ENCODE results near the gene LSM14A. TPM values are rescaled to one million over a fixed set of nuclear protein-coding genes. Genes with fewer than 3 reads are reported as not detected.

Gene LSM14A
- total and polyA plus RNA-seq, 9 of the 15 experiments (the other 6 are each of a cell fraction or from before 2014, with no cell fraction given), result 19.5 to 150 (median 95.1) TPM

DNA sequence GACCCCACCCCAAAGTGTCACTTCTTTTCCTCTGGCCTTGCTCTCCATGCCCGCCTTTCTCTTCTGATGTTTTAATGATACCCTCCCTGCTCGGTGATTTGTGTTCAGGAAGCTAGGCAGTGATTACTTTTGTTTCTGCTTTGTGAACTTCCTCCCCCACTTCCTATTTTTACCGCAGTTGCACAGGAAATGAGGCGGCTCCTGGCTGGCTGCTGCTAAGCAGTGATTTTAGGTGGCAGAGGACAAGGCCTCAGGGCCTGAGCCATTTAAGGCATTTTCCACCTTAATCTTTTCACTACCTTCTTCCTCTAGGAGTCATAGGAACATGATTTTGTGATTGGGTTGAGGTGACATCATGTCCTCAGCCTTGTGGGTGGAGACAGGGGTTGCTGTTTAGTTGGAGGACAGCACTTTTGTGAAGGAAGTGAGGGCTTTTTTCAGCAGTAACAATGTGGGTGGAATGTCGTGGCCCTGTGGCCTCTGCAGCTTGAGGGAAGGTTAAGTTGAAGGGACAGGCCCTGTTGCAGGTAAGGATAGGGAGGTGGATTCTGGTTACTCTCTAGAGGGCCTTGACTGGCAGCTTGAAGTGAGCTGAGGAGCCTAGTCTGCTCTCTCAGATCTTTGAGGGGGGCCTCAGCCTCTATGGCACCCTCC is 97.8 kb downstream of the LSM14A start (continued):
- no peak for TF ChIP-seq IFI16 (CRISPR knock-in tag; IDR thresholded peaks at IDR 0.05)
- TF ChIP-seq, protein P1, sequence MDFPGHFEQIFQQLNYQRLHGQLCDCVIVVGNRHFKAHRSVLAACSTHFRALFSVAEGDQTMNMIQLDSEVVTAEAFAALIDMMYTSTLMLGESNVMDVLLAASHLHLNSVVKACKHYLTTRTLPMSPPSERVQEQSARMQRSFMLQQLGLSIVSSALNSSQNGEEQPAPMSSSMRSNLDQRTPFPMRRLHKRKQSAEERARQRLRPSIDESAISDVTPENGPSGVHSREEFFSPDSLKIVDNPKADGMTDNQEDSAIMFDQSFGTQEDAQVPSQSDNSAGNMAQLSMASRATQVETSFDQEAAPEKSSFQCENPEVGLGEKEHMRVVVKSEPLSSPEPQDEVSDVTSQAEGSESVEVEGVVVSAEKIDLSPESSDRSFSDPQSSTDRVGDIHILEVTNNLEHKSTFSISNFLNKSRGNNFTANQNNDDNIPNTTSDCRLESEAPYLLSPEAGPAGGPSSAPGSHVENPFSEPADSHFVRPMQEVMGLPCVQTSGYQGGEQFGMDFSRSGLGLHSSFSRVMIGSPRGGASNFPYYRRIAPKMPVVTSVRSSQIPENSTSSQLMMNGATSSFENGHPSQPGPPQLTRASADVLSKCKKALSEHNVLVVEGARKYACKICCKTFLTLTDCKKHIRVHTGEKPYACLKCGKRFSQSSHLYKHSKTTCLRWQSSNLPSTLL (IDR thresholded peaks at IDR 0.05), result no peak
- TF ChIP-seq ZNF57 (CRISPR knock-in tag; IDR thresholded peaks at IDR 0.05), result no peak
- no peak for TF ChIP-seq KLF6 (CRISPR knock-in tag; IDR thresholded peaks at IDR 0.05; ENCODE audit: borderline replicate concordance)
- TF ChIP-seq GTF2F1 (IDR thresholded peaks at IDR 0.05; ENCODE audit: low read depth, low read length), result no peak
- TF ChIP-seq, protein P2, sequence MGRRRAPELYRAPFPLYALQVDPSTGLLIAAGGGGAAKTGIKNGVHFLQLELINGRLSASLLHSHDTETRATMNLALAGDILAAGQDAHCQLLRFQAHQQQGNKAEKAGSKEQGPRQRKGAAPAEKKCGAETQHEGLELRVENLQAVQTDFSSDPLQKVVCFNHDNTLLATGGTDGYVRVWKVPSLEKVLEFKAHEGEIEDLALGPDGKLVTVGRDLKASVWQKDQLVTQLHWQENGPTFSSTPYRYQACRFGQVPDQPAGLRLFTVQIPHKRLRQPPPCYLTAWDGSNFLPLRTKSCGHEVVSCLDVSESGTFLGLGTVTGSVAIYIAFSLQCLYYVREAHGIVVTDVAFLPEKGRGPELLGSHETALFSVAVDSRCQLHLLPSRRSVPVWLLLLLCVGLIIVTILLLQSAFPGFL (CRISPR knock-in tag; IDR thresholded peaks at IDR 0.05), result no peak
- TF ChIP-seq, protein P3, sequence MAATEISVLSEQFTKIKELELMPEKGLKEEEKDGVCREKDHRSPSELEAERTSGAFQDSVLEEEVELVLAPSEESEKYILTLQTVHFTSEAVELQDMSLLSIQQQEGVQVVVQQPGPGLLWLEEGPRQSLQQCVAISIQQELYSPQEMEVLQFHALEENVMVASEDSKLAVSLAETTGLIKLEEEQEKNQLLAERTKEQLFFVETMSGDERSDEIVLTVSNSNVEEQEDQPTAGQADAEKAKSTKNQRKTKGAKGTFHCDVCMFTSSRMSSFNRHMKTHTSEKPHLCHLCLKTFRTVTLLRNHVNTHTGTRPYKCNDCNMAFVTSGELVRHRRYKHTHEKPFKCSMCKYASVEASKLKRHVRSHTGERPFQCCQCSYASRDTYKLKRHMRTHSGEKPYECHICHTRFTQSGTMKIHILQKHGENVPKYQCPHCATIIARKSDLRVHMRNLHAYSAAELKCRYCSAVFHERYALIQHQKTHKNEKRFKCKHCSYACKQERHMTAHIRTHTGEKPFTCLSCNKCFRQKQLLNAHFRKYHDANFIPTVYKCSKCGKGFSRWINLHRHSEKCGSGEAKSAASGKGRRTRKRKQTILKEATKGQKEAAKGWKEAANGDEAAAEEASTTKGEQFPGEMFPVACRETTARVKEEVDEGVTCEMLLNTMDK (IDR thresholded peaks at IDR 0.05; ENCODE audit: borderline replicate concordance, insufficient read depth, low read depth, low read length, poor library complexity, severe bottlenecking), result no peak
- TF ChIP-seq CAMTA2 (CRISPR knock-in tag; conservative IDR thresholded peaks at IDR 0.05), result no peak
- no peak for TF ChIP-seq HNRNPLL (IDR thresholded peaks at IDR 0.05; ENCODE audit: low read depth, low read length, poor library complexity, severe bottlenecking)
- no peak for TF ChIP-seq ZNF586 (CRISPR knock-in tag; conservative IDR thresholded peaks at IDR 0.05)
- TF ChIP-seq, protein P4, sequence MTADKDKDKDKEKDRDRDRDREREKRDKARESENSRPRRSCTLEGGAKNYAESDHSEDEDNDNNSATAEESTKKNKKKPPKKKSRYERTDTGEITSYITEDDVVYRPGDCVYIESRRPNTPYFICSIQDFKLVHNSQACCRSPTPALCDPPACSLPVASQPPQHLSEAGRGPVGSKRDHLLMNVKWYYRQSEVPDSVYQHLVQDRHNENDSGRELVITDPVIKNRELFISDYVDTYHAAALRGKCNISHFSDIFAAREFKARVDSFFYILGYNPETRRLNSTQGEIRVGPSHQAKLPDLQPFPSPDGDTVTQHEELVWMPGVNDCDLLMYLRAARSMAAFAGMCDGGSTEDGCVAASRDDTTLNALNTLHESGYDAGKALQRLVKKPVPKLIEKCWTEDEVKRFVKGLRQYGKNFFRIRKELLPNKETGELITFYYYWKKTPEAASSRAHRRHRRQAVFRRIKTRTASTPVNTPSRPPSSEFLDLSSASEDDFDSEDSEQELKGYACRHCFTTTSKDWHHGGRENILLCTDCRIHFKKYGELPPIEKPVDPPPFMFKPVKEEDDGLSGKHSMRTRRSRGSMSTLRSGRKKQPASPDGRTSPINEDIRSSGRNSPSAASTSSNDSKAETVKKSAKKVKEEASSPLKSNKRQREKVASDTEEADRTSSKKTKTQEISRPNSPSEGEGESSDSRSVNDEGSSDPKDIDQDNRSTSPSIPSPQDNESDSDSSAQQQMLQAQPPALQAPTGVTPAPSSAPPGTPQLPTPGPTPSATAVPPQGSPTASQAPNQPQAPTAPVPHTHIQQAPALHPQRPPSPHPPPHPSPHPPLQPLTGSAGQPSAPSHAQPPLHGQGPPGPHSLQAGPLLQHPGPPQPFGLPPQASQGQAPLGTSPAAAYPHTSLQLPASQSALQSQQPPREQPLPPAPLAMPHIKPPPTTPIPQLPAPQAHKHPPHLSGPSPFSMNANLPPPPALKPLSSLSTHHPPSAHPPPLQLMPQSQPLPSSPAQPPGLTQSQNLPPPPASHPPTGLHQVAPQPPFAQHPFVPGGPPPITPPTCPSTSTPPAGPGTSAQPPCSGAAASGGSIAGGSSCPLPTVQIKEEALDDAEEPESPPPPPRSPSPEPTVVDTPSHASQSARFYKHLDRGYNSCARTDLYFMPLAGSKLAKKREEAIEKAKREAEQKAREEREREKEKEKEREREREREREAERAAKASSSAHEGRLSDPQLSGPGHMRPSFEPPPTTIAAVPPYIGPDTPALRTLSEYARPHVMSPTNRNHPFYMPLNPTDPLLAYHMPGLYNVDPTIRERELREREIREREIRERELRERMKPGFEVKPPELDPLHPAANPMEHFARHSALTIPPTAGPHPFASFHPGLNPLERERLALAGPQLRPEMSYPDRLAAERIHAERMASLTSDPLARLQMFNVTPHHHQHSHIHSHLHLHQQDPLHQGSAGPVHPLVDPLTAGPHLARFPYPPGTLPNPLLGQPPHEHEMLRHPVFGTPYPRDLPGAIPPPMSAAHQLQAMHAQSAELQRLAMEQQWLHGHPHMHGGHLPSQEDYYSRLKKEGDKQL (CRISPR knock-in tag; IDR thresholded peaks at IDR 0.05; ENCODE audit: borderline replicate concordance), result no peak
- TF ChIP-seq CHD4 (IDR thresholded peaks at IDR 0.05; ENCODE audit: insufficient read depth, insufficient replicate concordance, low read depth, low read length, poor library complexity, severe bottlenecking), result no peak

Measured in K562 (cell line).